Muscle layer of duodenum (tissue), 2 donors: Measurements from ENCODE around the gene DNPEP.

ENCODE experiments used
- H3K27ac ChIP-seq: one replicate; pipeline ENCODE4 v1.7.0; 2013; ENCODE audit warnings: mild to moderate bottlenecking, low read length
- H3K27me3 ChIP-seq: one replicate; pipeline ENCODE4 v1.7.0; 2013; ENCODE audit warnings: low read depth, mild to moderate bottlenecking, control low read depth, low read length
- H3K36me3 ChIP-seq, 2 donors: one replicate each; pipeline ENCODE4 v1.7.0; 2013; ENCODE audit warnings: low read length in 2 of 2, control low read depth in 1 of 2, mild to moderate bottlenecking in 1 of 2; ENCODE audit not compliant: insufficient read depth in 2 of 2, control insufficient read depth in 1 of 2
- H3K4me1 ChIP-seq, 2 donors: one replicate each; pipeline ENCODE4 v1.7.0; 2013; ENCODE audit warnings: low read length in 2 of 2, mild to moderate bottlenecking in 2 of 2, control low read depth in 1 of 2, moderate library complexity in 1 of 2; ENCODE audit not compliant: insufficient read depth in 2 of 2, control insufficient read depth in 1 of 2
- H3K4me3 ChIP-seq, 2 donors: one replicate each; pipeline ENCODE4 v1.7.0; 2013; ENCODE audit warnings: low read length in 2 of 2, low read depth in 1 of 2, mild to moderate bottlenecking in 1 of 2
- H3K9me3 ChIP-seq, 2 donors: one replicate each; pipeline ENCODE4 v1.7.0; 2013; ENCODE audit warnings: low read length in 2 of 2, control low read depth in 1 of 2, mild to moderate bottlenecking in 1 of 2; ENCODE audit not compliant: control insufficient read depth in 1 of 2
- donor health status: healthy.

Gene DNPEP

DNA sequence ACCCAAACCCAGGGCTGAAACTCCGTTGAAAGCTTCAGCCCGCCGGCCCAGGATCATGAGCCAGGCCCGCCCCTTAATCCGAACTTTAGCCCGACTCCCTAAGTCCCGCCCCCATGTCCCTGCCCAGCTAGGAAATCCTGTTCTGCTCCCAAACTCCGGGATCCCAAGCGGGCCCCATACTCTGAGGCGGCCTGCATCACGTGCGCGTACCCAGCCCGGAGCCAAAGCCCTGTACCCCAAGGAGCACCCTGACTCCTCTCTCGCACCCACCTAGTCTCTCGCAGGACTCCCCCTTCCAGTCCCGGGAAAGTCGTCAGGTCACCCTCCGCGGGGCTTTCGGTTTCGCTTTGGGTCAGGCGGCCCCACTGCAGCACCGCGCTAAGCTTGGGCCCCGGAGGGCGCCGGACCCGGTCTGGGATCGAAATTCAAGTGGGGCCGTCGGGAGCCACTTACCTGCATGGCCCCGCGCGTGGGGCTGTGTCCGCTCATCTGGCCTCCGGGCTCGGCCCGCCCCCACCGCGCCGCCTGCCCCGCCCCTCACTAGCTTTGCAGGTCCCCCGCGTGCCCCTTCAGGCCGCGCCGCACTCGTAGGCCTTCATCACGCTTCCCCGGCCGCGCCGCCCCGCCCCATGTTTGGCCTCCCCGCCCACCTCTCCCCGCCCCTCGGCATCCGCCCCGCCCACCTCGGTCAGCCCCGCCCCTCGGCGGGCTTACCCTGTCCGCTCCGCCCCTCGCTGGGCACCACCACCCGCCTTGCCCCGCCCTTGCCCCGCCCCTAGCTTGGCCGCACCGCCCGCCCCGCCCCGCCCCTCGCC lies at the start of gene DNPEP:
Gene DNPEP, minus strand, starts transcription at position 607 of the 815 bp plus-strand sequence. Its CDS starts 118 bp downstream, at position 489.
- Histone ChIP-seq H3K36me3 (peaks cover 34 to 35% of the 10 kb centered on the region in 2 donors), H3K27me3 (no peaks in the 10 kb centered on the region), H3K4me3 (peak within 1 kb of the TSS; percentile 82 to 86), H3K4me1 (peaks cover 16 to 22% of the 10 kb centered on the region in 2 donors), H3K9me3 (no peaks in the 10 kb centered on the region), H3K27ac (peak within 1 kb of the TSS; percentile 88)

DNA sequence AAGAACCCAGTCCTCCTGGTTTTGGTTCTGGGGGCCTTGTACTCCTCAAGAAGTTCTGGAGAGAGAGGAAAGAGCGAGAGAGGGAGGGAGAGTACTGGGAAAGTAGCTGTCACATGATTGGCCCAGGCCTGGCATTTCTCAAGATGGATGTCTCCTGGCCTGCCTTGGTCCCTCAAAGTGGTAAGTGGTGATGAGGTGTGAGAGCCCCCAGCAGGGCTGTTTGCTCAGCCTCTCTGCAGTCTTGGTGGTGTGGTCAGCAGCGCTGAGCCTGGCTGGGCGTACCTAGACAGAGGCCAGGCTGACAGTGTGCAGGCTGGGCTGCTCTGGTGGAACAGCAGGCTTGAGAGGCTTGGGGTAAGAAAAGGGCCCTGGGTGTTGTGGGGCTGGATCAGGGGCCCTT lies 49.4 kb upstream of the DNPEP start:
- Histone ChIP-seq H3K4me3 (no peak overlapping the region), H3K9me3 (no peaks in the 10 kb centered on the region), H3K4me1 (peaks cover 0 to 33% of the 10 kb centered on the region in 2 donors), H3K27me3 (peaks cover 20% of the 10 kb centered on the region), H3K27ac (peak overlapping the region; percentile 53), H3K36me3 (no peaks in the 10 kb centered on the region)

DNA sequence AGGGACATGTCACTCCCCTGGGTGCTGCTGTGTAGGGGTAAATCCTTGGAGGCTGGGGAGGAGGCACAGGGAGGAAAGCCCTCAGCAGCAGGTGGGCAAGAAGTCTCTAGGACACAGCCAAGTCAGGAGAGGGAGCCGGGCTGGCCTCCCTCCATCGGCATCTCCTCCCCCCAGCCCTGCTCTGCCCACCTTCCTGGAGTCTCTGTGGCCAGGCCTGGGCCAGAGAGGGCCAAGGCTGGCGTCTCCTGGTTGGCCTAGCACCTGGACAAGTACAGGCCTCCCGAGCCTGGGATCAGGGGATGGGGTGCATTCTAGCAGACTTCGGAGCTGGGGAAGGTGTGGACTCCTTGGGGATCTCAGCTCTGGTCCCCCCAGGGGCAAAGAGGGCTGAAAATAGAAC lies 48.8 kb upstream of the DNPEP start:
- Histone ChIP-seq H3K27ac (peak overlapping the region; percentile 53), H3K4me1 (peaks cover 0 to 31% of the 10 kb centered on the region in 2 donors), H3K27me3 (peaks cover 19% of the 10 kb centered on the region), H3K9me3 (no peaks in the 10 kb centered on the region), H3K36me3 (no peaks in the 10 kb centered on the region), H3K4me3 (no peak overlapping the region)

DNA sequence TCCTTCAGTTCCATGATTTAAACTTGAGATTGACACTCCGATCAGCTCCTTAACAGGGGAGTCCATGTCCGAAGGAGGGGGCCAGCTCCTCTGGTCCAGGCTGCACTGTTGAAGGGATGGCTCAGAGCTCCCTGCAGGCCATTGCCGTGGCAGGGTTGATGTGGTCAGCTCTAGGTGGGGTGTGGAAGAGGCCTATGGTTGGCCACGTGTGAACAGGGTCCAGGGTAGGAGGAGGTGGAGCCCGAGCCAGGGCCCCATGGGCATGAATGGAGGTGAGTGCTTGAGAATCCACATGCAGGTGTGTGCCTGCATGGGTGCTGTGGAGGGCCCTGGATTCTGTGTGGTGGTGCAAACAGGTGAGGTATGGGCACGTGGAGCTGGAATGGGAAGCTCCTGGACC lies 48.0 kb upstream of the DNPEP start:
- Histone ChIP-seq H3K4me1 (peaks cover 0 to 28% of the 10 kb centered on the region in 2 donors), H3K36me3 (no peaks in the 10 kb centered on the region), H3K27ac (peak overlapping the region; percentile 53), H3K27me3 (peaks cover 15% of the 10 kb centered on the region), H3K9me3 (no peaks in the 10 kb centered on the region), H3K4me3 (peak overlapping the region in 1 of 2 donors; percentile 47)

DNA sequence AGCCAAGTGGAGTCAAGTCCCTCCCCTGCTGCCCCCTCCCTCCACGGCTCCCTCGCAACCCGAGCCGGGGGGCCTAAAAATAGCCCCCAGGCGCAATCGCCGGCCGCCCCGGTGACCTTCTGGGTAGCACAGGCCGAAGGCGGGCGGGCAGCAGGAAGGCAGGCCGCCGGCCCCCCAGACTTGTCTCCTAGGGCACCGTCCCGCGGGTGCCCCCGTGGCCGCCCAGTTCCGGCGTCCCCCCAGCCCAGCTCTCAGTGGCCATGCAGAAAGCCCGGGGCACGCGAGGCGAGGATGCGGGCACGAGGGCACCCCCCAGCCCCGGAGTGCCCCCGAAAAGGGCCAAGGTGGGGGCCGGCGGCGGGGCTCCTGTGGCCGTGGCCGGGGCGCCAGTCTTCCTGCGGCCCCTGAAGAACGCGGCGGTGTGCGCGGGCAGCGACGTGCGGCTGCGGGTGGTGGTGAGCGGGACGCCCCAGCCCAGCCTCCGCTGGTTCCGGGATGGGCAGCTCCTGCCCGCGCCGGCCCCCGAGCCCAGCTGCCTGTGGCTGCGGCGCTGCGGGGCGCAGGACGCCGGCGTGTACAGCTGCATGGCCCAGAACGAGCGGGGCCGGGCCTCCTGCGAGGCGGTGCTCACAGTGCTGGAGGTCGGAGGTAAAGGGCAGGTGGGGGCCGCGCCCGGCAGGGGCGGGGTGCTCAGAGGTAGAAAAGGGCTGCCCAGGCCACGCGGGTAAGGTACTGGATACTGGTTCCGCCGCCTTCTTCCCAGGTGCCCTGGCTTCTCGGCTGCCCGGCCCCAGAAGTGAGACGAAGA lies 47.2 kb upstream of the DNPEP start, which contains the start of gene SPEG:
Gene SPEG, plus strand, starts transcription at position 126 of the 808 bp plus-strand sequence. Its CDS starts 135 bp downstream, at position 261.
- Histone ChIP-seq H3K9me3 (no peaks in the 10 kb centered on the region), H3K4me1 (peaks cover 0 to 28% of the 10 kb centered on the region in 2 donors), H3K4me3 (peak within 1 kb of the TSS in 1 of 2 donors; percentile 47), H3K36me3 (no peaks in the 10 kb centered on the region), H3K27ac (peak within 1 kb of the TSS; percentile 71), H3K27me3 (peaks cover 15% of the 10 kb centered on the region)

DNA sequence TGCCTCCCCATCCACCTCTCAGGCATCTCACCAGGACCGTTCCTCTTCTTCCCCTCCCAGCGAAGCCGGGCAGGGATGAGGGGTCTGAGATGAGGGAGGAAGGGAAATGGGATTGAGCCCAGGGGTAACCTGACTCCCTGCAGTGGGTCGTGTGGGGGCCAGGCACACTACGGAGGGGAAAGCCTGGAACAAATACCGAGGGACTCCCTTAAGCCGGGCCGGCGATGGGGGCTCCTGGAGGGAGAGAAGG lies 46.7 kb upstream of the DNPEP start:
- Histone ChIP-seq H3K27me3 (peaks cover 15% of the 10 kb centered on the region), H3K27ac (peak overlapping the region; percentile 71), H3K4me3 (peak overlapping the region in 1 of 2 donors; percentile 47), H3K9me3 (no peaks in the 10 kb centered on the region), H3K4me1 (peaks cover 0 to 28% of the 10 kb centered on the region in 2 donors), H3K36me3 (no peaks in the 10 kb centered on the region)

DNA sequence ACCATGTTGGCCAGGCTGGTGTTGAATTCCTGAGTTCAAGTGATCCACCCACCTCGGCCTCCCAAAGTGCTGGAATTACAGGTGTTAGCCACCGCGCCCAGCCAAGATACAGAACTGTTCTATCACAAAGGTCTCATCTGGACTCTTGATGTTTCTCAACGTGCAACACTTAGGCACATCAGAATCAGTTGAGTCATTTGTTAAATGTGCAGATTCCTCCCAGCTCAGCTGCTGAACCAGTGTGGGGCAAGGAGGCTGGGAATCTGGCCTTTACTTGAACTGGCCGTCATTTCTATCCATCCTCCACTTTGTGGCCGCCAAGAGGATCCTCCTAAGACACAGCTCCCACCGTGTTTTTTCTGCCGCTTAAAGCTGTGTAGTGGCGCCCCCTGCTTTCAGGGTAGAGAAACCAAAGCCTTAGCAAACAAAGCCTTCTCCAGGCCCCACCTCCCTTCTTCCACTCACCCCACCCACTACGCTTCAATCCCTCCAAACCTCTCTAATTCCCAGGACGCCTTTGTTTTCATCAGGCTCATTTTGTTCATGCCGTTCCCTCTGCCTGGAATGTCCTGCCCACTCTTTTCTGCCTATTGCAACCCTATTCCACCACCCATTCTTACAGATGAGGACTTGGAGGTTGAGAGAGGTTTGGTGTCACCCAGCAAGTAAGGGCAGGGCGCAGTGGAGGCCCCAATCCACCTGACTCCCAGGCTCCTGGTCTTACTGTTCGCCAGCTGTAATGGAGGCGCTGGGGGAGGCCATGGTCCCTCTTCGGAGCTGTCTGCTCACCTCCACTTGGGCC lies 46.2 kb upstream of the DNPEP start:
- no peaks in the 10 kb centered on the region for H3K9me3 ChIP-seq
- peaks cover 0 to 28% of the 10 kb centered on the region in 2 donors for H3K4me1 ChIP-seq
- H3K27me3 ChIP-seq = peaks cover 15% of the 10 kb centered on the region
- H3K36me3 ChIP-seq = no peaks in the 10 kb centered on the region
- peak overlapping the region in 1 of 2 donors; percentile 47 for H3K4me3 ChIP-seq
- peak overlapping the region; percentile 71 for H3K27ac ChIP-seq

DNA sequence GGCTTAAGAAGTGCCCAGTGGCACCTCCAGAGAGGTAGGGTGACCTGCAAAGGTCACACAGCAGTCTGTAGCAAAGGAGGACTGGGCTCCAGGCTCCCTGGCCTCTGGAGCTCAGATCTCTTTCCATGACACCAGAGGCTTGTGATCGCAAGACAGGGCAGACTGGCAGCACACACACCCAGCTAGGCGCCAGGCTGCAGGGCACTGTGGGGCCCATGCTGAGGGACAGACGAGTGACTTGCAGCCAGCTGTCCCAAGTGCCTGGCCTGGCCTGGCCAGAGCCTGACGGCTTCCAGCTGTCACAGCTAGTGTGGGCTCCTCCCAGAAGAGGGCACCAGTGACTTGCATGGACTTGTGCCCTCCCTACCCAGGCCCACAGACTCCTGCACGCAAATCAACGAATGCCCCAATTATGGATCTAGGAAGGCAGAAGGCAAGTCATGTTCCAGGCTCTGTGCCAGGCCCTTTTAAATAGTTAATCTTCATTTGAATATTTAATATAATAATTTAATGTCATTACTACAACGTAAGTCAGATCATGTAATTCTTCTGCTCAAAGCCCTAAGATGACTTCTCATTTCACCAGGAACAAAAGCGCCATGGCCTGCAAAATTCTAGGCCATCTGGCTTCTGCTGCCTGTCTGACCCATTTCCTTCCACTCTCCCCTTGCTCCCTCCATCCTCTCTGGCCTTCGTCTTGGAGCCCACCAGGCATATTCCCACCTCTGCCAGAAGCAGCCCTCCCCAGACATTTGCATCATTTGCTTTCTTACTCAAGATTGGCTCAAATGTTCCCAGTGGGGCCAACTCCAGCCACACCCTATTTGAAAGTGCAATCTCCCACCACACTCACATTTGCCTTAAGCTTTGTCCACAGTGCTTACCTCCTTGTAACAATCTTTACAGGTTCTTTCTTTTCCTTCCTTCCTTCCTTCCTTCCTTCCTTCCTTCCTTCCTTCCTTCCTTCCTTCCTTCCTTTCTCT lies 43.2 kb upstream of the DNPEP start:
- H3K27me3 ChIP-seq = peaks cover 7% of the 10 kb centered on the region
- H3K36me3 ChIP-seq = no peaks in the 10 kb centered on the region
- no peak overlapping the region for H3K27ac ChIP-seq
- H3K9me3 ChIP-seq = no peaks in the 10 kb centered on the region
- H3K4me1 ChIP-seq = peaks cover 0 to 17% of the 10 kb centered on the region in 2 donors
- H3K4me3 ChIP-seq = no peak overlapping the region

DNA sequence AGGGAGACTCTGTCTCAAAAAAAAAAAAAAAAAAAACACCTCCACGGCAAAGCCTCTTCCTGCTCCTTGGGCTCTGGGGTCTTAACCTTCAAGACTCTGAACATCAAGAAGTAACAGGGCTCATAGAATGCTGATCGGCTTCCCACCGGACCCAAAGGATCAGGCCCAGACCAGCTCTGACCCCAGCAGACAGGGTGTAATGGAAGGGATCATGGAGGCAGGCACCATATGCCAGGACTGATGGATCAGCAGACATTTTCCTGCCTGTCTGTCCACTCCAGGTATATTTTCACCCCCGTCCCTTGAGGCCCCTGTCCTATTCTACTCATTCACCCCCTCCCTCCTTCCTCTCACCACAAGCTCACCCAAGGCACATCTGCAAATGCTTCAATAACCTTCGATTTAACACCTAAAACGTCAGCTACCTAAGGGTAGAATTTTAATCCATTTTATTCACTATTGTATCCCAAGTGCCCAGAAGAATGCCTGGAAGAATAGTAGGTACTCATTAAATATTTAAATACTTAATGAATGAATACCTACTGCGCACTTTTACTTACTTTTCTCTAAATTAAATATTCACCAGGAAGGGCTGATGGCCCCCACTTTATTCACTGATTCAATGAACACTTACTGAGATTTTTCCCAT lies 42.4 kb upstream of the DNPEP start:
- Histone ChIP-seq H3K27ac (no peak overlapping the region), H3K36me3 (no peaks in the 10 kb centered on the region), H3K4me3 (no peak overlapping the region), H3K4me1 (peaks cover 0 to 9% of the 10 kb centered on the region in 2 donors), H3K27me3 (no peaks in the 10 kb centered on the region), H3K9me3 (no peaks in the 10 kb centered on the region)

DNA sequence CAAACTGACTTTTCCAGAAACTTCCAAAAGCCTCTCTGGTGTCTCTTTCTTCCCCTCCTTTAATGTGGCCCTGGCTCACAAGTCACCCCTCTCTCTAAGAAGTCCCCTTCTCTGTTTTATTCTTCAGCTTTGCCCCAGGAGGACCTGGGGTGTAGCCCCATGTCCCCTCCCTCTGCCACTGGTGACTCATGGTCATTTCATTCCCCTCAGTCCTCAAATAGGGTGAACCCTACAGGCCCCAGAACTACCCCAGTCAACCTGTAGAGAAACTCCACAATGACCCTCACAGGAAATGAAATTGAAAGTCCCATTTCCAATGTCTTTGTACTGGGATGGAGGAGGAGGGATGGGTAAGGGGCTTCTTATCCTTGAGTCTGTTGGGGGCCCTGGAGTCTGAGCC lies 40.8 kb upstream of the DNPEP start:
- Histone ChIP-seq H3K27me3 (no peaks in the 10 kb centered on the region), H3K36me3 (no peaks in the 10 kb centered on the region), H3K4me1 (no peaks in the 10 kb centered on the region), H3K4me3 (no peak overlapping the region), H3K9me3 (no peaks in the 10 kb centered on the region), H3K27ac (no peak overlapping the region)
